ENCODE measurements around the gene TAB2. TPM values are rescaled to one million over a fixed set of nuclear protein-coding genes. Genes with fewer than 3 reads are reported as not detected.
"Not testable (repeated sequence)": the region's sequence is repeated elsewhere in the genome, so short reads cannot be mapped to it uniquely, and the experiment has no call there.

The TAB2 gene
- total and polyA plus RNA-seq, 2 donors (not counting 1 experiment from before 2014, with no cell fraction given) = 31.6 to 88.5 TPM

- ChIA-PET POLR2A (no interaction called here), CTCF (no interaction called here)
- intact Hi-C loops (cut with micrococcal nuclease) = no loop called here
- H4K20me1 ChIP-seq (ENCODE audit: control insufficient read depth, insufficient read depth, low read length, poor library complexity, severe bottlenecking) = peaks cover 52% of the 10 kb centered on the region
- H3K4me3 Mint-ChIP-seq = no peak overlapping the region
- no peaks in the 10 kb centered on the region for H3K9me3 ChIP-seq (ENCODE audit: control extremely low read depth in 1 of 3, control insufficient read depth in 2 of 3, insufficient read depth in 1 of 3, low read length in 2 of 3)
- H3K4me3 ChIP-seq (ENCODE audit: control extremely low read depth in 1 of 5, extremely low read depth in 1 of 5, insufficient read depth in 1 of 5, low read depth in 2 of 5, low read length in 4 of 5) = no peak overlapping the region
- H3K27me3 ChIP-seq (replicated peaks in 1 of 4; ENCODE audit: control extremely low read depth in 1 of 4, control insufficient read depth in 3 of 4, insufficient read depth in 4 of 4, low read length in 3 of 4) = no peaks in the 10 kb centered on the region
- DNase-seq (no peak), ATAC-seq (ENCODE audit: low read depth) (no peak)
- no peak overlapping the region for H3K4me2 ChIP-seq (replicated peaks; ENCODE audit: low read depth, low read length, poor library complexity, severe bottlenecking)
- H3K9ac ChIP-seq (ENCODE audit: low read length) = no peak overlapping the region
- H3K27me3 Mint-ChIP-seq = no peaks in the 10 kb centered on the region
- no peak overlapping the region for H3K27ac Mint-ChIP-seq
- peaks cover 11 to 17% of the 10 kb centered on the region in 2 donors for H3K4me1 ChIP-seq (ENCODE audit: control insufficient read depth in 2 of 2, insufficient read depth in 2 of 2, low read length in 2 of 2)
- H3K36me3 ChIP-seq (replicated peaks in 1 of 2; ENCODE audit: control extremely low read depth in 1 of 2, control insufficient read depth in 1 of 2, extremely low read depth in 1 of 2, insufficient read depth in 2 of 2, low read length in 1 of 2) = peaks cover 0 to 25% of the 10 kb centered on the region in 2 experiments
- WGBS (ENCODE audit: insufficient coverage) = no CpG with 5 or more reads among the region's 2 CpGs
- H3K27ac ChIP-seq (ENCODE audit: low read length in 2 of 2) = no peak overlapping the region
- peaks cover 91% of the 10 kb centered on the region for H3K79me2 ChIP-seq (ENCODE audit: control insufficient read depth, insufficient read depth, low read length)
- H3K4me1 Mint-ChIP-seq = peaks cover 52% of the 10 kb centered on the region
- H3K9me3 Mint-ChIP-seq (ENCODE audit: insufficient read depth) = no peaks in the 10 kb centered on the region
- TF ChIP-seq EZH2 (IDR thresholded peaks at IDR 0.05; ENCODE audit: borderline replicate concordance, insufficient read depth, low read depth, low read length, poor library complexity, severe bottlenecking) = no peak
- TF ChIP-seq CTCF (IDR thresholded peaks at IDR 0.05) = no peak
- H2AFZ ChIP-seq (ENCODE audit: insufficient read depth, low read depth, low read length, poor library complexity, severe bottlenecking) = no peak overlapping the region
Observed at GRCh38 chr6:149347067-149347466, 29.6 kb downstream of the TAB2 start.

- H3K27ac ChIP-seq (ENCODE audit: low read length in 2 of 2); H3K4me3 Mint-ChIP-seq; H3K4me3 ChIP-seq (ENCODE audit: control extremely low read depth in 1 of 5, extremely low read depth in 1 of 5, insufficient read depth in 1 of 5, low read depth in 2 of 5, low read length in 4 of 5); H3K27me3 ChIP-seq (replicated peaks in 1 of 4; ENCODE audit: control extremely low read depth in 1 of 4, control insufficient read depth in 3 of 4, insufficient read depth in 4 of 4, low read length in 3 of 4); H3K4me1 ChIP-seq (ENCODE audit: control insufficient read depth in 2 of 2, insufficient read depth in 2 of 2, low read length in 2 of 2); DNase-seq; H2AFZ ChIP-seq (ENCODE audit: insufficient read depth, low read depth, low read length, poor library complexity, severe bottlenecking); H3K9ac ChIP-seq (ENCODE audit: low read length); H3K9me3 Mint-ChIP-seq (ENCODE audit: insufficient read depth); H3K27ac Mint-ChIP-seq; H3K9me3 ChIP-seq (ENCODE audit: control extremely low read depth in 1 of 3, control insufficient read depth in 2 of 3, insufficient read depth in 1 of 3, low read length in 2 of 3); H3K27me3 Mint-ChIP-seq; intact Hi-C loops (cut with micrococcal nuclease); H3K4me2 ChIP-seq (replicated peaks; ENCODE audit: low read depth, low read length, poor library complexity, severe bottlenecking); ATAC-seq (ENCODE audit: low read depth): not testable (repeated sequence)
- ChIA-PET POLR2A (interaction anchor here (0.6 to 0.7 kb wide), 2 partner anchors 161 to 435 kb away, joined by 3 to 4 read pairs; no protein-coding TSS in a partner anchor), CTCF (interaction anchor here (0.7 to 0.9 kb wide), 2 partner anchors 17 to 83 kb away, joined by 3 to 6 read pairs; no protein-coding TSS in a partner anchor)
- peaks cover 48% of the 10 kb centered on the region for H3K4me1 Mint-ChIP-seq
- Histone ChIP-seq H4K20me1 (ENCODE audit: control insufficient read depth, insufficient read depth, low read length, poor library complexity, severe bottlenecking) (peaks cover 55% of the 10 kb centered on the region), H3K36me3 (replicated peaks in 1 of 2; ENCODE audit: control extremely low read depth in 1 of 2, control insufficient read depth in 1 of 2, extremely low read depth in 1 of 2, insufficient read depth in 2 of 2, low read length in 1 of 2) (peaks cover 2 to 22% of the 10 kb centered on the region in 2 experiments), H3K79me2 (ENCODE audit: control insufficient read depth, insufficient read depth, low read length) (peaks cover 91% of the 10 kb centered on the region)
- 93% methylated on average over 6 of the region's 6 CpGs for WGBS (ENCODE audit: insufficient coverage)
Observed at GRCh38 chr6:149349279-149349678, 31.8 kb downstream of the TAB2 start.
